HL-60 (cell line): ENCODE results near the gene ARL4D.

Experiments used
- DNase-seq, 2 experiments: peaks; one replicate each; pipeline ENCODE4 v3.0.0-alpha.2; 2010 to 2020; ENCODE audit warnings: low read depth in 1 of 2, low spot score in 1 of 2
- H3K27ac ChIP-seq: fragments of 250-450 bp; sonication (Bioruptor Pico); replicated peaks from 2 replicates; pipeline ENCODE4 v1.5.1; 2020; ENCODE audit warnings: mild to moderate bottlenecking, moderate library complexity
- H3K27me3 ChIP-seq: fragments of 250-450 bp; sonication (Bioruptor Pico); 2 replicates; pipeline ENCODE4 v1.5.1; 2021; ENCODE audit warnings: mild to moderate bottlenecking, moderate library complexity; ENCODE audit not compliant: insufficient read depth, poor library complexity, severe bottlenecking
- H3K4me3 ChIP-seq: replicated peaks from 2 replicates; pipeline ENCODE4 v1.5.1; 2011; ENCODE audit warnings: mild to moderate bottlenecking, control low read depth, low read length; ENCODE audit not compliant: insufficient read depth
- GABPA ChIP-seq: IDR thresholded peaks from 2 replicates; pipeline ENCODE4 v1.6.1; 2012; ENCODE audit warnings: low read depth
- POLR2AphosphoS5 ChIP-seq: IDR thresholded peaks from 2 replicates; pipeline ENCODE4 v1.6.1; 2012; ENCODE audit warnings: low read depth
- SPI1 ChIP-seq: IDR thresholded peaks from 2 replicates; pipeline ENCODE4 v1.6.1; 2012; ENCODE audit warnings: low read depth, mild to moderate bottlenecking, borderline replicate concordance
- TF ChIP-seq, protein P1 (sequence below): IDR thresholded peaks from 2 replicates; pipeline ENCODE4 v1.6.1; 2012; ENCODE audit warnings: low read depth; ENCODE audit not compliant: insufficient replicate concordance
- TF ChIP-seq, protein P2 (sequence below): IDR thresholded peaks from one replicate; pipeline ENCODE4 v1.5.1; 2011; ENCODE audit warnings: low read length, control low read depth, inconsistent platforms; ENCODE audit not compliant: insufficient read depth

Gene ARL4D

DNA sequence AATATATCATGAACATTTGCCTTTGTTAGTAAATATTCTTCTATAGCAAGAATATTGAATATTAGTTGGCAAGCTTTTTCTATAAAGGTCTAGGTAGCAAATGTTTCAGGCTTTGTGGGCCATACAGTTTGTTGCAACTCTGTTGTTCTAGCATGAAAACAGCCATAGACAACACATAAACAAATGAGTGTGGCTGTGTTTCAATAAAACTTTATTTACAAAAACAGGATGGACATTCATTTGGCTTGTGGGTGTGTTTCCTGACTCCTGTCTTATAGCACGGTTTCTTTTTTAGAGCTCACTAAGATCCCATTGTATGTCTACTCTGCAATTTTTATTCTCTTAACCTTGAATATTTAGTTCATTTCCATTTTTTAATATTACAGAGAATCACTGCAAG is 39.0 kb downstream of the ARL4D start:
- no peaks in the 10 kb centered on the region for H3K27me3 ChIP-seq
- H3K4me3 ChIP-seq = no peak overlapping the region
- H3K27ac ChIP-seq = no peak overlapping the region
- TF ChIP-seq, protein P1, sequence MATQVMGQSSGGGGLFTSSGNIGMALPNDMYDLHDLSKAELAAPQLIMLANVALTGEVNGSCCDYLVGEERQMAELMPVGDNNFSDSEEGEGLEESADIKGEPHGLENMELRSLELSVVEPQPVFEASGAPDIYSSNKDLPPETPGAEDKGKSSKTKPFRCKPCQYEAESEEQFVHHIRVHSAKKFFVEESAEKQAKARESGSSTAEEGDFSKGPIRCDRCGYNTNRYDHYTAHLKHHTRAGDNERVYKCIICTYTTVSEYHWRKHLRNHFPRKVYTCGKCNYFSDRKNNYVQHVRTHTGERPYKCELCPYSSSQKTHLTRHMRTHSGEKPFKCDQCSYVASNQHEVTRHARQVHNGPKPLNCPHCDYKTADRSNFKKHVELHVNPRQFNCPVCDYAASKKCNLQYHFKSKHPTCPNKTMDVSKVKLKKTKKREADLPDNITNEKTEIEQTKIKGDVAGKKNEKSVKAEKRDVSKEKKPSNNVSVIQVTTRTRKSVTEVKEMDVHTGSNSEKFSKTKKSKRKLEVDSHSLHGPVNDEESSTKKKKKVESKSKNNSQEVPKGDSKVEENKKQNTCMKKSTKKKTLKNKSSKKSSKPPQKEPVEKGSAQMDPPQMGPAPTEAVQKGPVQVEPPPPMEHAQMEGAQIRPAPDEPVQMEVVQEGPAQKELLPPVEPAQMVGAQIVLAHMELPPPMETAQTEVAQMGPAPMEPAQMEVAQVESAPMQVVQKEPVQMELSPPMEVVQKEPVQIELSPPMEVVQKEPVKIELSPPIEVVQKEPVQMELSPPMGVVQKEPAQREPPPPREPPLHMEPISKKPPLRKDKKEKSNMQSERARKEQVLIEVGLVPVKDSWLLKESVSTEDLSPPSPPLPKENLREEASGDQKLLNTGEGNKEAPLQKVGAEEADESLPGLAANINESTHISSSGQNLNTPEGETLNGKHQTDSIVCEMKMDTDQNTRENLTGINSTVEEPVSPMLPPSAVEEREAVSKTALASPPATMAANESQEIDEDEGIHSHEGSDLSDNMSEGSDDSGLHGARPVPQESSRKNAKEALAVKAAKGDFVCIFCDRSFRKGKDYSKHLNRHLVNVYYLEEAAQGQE = no peak
- TF ChIP-seq, protein P2, sequence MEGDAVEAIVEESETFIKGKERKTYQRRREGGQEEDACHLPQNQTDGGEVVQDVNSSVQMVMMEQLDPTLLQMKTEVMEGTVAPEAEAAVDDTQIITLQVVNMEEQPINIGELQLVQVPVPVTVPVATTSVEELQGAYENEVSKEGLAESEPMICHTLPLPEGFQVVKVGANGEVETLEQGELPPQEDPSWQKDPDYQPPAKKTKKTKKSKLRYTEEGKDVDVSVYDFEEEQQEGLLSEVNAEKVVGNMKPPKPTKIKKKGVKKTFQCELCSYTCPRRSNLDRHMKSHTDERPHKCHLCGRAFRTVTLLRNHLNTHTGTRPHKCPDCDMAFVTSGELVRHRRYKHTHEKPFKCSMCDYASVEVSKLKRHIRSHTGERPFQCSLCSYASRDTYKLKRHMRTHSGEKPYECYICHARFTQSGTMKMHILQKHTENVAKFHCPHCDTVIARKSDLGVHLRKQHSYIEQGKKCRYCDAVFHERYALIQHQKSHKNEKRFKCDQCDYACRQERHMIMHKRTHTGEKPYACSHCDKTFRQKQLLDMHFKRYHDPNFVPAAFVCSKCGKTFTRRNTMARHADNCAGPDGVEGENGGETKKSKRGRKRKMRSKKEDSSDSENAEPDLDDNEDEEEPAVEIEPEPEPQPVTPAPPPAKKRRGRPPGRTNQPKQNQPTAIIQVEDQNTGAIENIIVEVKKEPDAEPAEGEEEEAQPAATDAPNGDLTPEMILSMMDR = no peak
- TF ChIP-seq POLR2AphosphoS5 (no peak), SPI1 (no peak), GABPA (no peak)
- DNase-seq = no peak

DNA sequence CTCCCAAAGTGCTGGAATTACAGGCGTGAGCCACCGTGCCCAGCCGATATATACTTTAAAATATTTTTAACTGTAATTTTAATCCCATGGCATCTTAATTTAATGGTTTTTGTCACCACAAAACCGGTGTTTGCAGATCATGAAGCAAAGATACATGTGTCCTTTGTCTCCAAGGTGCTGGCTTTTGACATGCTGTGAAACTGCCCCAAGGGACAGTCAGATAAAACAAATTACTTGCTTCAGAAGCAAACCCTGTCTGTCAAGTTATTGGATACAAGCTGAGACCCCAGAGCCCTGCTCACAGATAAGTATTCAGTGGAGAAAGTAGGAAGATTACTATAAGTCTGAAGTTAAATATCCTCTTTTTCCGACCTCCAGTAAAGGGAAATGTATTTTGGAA is 39.8 kb downstream of the ARL4D start:
- H3K4me3 ChIP-seq = no peak overlapping the region
- DNase-seq = no peak
- H3K27ac ChIP-seq = no peak overlapping the region
- TF ChIP-seq, protein P2 = no peak
- no peak for TF ChIP-seq SPI1
- no peak for TF ChIP-seq GABPA
- TF ChIP-seq, protein P1 = no peak
- no peak for TF ChIP-seq POLR2AphosphoS5
- no peaks in the 10 kb centered on the region for H3K27me3 ChIP-seq

- no peak overlapping the region for H3K27ac ChIP-seq
- DNase-seq = no peak
- no peaks in the 10 kb centered on the region for H3K27me3 ChIP-seq
- no peak for TF ChIP-seq GABPA
- no peak for TF ChIP-seq SPI1
- TF ChIP-seq, protein P2 = no peak
- no peak for TF ChIP-seq POLR2AphosphoS5
- TF ChIP-seq, protein P1 = no peak
- no peak overlapping the region for H3K4me3 ChIP-seq
Observed at GRCh38 chr17:43439041-43439440, 40.2 kb downstream of the ARL4D start.
